GM19395 (cell line): ENCODE measurements around the gene DPP3.

ENCODE experiments used
- ATAC-seq: cut with Tn5 transposase; IDR thresholded peaks from one replicate; pipeline ENCODE4 v1.9.1; 2021; ENCODE audit warnings: mild to moderate bottlenecking, moderate library complexity; ENCODE audit not compliant: unreplicated experiment

Gene DPP3

GRCh38 chr11:66555416-66555815 lies 75.2 kb downstream of the DPP3 start:
- no peak for ATAC-seq

DNA sequence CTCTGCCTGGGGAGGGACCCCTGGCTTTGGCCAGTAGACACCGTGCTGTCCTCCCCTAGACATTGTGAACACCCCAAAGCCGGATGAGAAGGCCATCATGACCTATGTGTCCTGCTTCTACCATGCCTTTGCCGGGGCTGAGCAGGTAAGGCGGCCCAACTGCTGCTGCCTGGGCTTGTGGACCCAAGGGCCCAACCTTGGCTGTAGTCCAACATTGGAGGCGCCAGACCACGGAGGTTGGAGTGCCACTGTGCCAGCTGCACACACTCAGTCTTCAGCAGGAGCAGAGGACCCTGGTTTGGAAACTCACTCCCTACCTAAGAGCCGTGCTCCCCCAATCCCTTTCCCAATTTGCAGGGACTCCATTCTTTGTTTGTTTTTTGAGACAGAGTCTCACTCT lies 75.9 kb downstream of the DPP3 start:
- no peak for ATAC-seq

- no peak for ATAC-seq
These were observed 77.6 kb downstream of the DPP3 start for GRCh38 chr11:66557733-66558326.
